ENCODE measurements around the gene TTC13.

The TTC13 gene

DNA sequence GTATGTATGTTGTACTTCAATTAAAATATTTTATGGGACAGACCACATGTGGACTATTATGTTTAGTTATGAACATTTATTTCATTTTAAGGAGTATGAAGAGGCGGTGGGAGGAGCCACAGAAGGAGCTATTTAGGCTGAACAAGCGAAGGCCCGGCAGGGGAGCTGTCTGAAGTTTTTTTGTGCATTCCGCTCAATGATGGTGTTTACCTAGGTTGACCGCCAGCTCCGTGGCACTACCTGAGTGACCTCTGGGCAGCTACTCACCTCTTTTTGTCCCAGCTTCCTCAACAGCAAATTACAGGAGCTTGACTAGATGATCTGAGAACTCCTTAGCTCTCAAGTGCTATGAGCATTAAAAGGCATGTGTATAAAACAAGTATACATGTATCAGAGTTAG, 77.7 kb downstream of the TTC13 start:
- no peak for DNase-seq

- DNase-seq, result no peak
Observed at GRCh38 chr1:230899841-230900251, 78.8 kb downstream of the TTC13 start.

- no peak for DNase-seq
Observed at GRCh38 chr1:230898748-230899147, 79.9 kb downstream of the TTC13 start.

DNA sequence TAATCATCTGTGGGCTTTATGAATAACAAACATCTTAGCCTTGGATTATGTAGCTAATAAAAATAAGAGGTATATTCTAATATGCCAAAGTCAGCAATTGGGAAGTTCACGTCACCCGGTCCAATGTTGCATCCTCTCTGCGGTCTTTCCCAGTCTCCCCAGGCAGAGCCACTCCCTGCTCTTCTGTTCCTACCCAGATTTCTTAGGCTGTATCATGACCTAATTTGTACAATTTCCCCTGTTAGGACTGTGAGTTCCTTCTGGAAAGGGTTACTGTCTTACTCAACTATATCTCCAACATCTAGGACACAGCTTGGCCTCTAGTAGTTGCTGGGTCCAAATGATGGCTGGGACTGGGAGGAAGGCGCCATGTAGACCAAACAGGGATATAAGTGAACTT, 80.5 kb downstream of the TTC13 start:
- DNase-seq, result no peak

- peak; percentile 90 for DNase-seq
Observed at GRCh38 chr1:230896779-230897178, 81.9 kb downstream of the TTC13 start.

- DNase-seq, result no peak
Observed at GRCh38 chr1:230895452-230895851, 83.2 kb downstream of the TTC13 start.

- DNase-seq, result no peak
Observed at GRCh38 chr1:230894664-230895063, 84.0 kb downstream of the TTC13 start.

DNA sequence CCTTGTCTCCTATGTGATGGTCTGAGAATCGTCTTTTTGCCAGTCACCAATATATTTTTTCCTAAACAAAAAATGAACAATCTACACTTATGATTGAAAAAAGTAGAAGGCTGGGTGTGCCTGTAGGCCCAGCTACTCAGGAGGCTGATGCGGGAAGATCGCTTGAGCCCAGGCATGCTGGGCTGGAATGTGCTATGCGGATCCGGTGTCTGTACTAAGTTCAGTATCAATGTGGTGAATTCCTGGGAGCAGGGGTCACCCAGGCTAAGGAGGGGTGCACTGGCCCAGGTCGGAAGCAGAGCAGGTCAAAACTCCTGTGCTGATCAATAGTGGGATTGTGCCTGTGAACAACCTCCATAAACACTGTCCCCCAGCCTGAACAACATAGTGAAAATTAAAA, 84.6 kb downstream of the TTC13 start:
- no peak for DNase-seq

GRCh38 chr1:230892018-230892491, 86.6 kb downstream of the TTC13 start:
- no peak for DNase-seq

- DNase-seq, result no peak
Observed at GRCh38 chr1:230891413-230891812, 87.2 kb downstream of the TTC13 start.

DNA sequence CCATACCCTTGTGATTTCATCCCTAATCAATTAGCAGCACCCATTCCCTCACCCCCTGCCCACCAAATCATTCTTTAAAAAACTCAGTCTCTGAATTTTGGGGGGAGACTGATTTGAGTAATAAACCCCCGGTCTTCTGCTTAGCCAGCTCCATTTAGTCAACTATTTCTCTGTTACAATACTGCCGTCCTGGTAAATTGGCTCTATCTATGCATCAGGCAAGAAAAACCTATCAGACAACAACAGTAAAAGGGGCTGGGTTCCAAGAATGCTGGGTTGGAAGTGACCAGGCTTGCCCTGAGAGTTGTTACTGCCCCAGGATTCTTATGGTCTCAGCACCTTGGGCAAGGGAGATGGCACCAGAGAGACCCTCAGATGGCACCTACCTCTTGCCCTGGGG, 94.0 kb downstream of the TTC13 start:
- DNase-seq, result no peak

- DNase-seq, result no peak
Observed at GRCh38 chr1:230883967-230884366, 94.7 kb downstream of the TTC13 start.

- no peak for DNase-seq
Observed at GRCh38 chr1:230879778-230880177, 98.9 kb downstream of the TTC13 start.

DNA sequence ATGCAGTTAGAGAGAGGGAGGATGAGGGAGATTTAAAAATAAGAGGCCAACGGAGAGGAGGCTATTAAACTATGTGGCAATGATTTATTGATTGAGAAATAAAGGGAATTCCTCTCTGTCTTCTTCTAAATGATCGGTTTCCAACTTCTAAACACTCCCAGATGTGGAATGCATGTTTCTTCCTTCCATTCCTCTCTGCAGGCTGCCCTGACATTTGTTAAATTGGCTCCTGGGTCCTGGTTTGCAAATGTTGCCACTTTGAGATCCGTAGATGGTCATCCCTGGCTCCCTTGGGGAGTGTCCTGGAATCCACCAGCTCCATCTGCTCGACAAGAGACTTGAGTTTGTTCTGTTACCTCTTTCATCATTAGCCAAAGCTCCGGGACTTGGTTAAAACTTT, 100.1 kb downstream of the TTC13 start:
- DNase-seq, result no peak

- no peak for DNase-seq
Observed at GRCh38 chr1:230877924-230878590, 100.6 kb downstream of the TTC13 start.

DNA sequence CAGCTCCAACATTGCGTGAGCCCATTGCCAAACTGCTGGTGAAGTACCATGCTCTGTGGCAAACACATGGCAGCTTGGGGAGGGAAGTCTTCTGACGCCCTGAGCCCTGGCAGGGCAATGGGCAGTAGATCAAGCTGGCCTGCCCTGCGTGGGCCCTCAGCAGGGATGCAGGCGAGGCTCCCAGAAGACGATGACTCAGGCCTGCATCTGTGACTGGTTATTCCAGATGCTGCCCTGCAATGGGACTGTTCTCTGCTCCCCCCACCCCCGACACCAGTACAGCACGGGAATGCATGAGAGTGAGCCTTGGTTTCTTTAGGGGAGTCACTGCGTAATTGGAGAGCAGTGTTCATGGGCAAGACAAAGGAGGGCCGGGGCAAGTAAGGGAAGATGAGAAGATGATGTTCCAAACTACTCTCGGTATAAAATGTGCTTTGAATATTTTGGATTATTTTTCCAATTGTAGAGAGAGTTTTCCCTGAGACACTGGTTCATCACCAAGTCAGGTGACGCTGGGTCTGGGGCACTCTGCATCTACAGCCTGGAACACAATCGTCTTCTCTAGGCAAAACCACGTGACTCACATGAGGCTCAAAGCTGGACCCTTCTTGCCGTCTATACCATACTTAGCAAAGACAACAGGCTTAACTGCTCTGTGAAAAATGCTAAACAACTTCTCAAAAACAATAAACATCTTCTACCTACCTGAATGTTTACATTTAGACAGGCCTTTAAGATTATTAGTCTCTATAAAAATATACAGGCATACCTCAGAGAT, 101.3 kb downstream of the TTC13 start:
- no peak for DNase-seq

- DNase-seq, result no peak
Observed at GRCh38 chr1:230876660-230877059, 102.0 kb downstream of the TTC13 start.

DNA sequence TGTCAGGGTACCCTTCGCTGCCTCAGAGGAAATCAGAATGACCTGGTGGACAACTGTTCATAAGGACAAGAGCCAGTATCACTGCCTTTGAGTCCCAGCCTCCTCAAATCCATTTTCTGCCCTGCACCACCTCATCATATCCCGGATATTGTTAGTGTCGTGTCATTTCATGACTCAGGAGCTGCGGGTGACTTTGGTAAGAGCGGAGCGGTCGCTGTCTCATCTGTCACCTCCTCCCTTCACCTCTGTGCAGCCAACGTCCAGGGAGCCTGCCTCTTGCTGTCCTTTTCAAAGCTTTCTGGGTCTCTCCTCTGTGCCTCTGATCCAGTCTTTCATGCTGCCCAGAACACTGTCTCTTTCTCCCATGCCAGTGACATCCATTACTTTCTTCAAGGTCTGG, 103.3 kb downstream of the TTC13 start:
- DNase-seq, result no peak

DNA sequence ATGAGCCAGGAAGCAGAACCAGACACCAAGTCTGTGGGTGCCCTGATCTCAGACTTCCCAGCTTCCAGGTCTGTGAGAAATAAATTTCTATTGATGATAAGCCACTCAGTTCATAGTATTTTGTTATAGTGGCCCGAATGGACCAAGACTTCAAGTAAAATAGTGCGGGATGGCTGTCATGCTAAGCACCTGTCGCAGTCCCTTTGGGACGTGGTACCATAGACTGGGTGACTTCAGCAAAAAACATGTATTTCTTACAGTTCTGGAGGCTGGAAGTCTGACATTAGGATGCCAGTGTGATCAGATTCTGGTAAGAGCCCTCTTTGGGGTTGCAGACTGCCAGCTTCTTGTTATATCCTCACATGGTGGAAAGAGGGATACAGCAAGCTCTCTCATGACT, 107.7 kb downstream of the TTC13 start:
- DNase-seq, result no peak

- no peak for DNase-seq
Observed at GRCh38 chr1:230869500-230869899, 109.2 kb downstream of the TTC13 start.

GRCh38 chr1:230868736-230869385, 109.8 kb downstream of the TTC13 start:
- peak; percentile 100 for DNase-seq

- peak; percentile 100 for DNase-seq
Observed at GRCh38 chr1:230867903-230868735, 110.5 kb downstream of the TTC13 start, which contains the start of gene C1orf198. Gene C1orf198 (minus strand): TSS chr1:230868521. CDS start chr1:230868512, 9 bp downstream.

All from NCI-H1694 (cell line).